Adrenal gland (tissue), 5 donors: ENCODE results near the gene CYP27B1.

Experiments used
- CTCF ChIP-seq, 6 experiments: fragments of 450-650 bp in 4 of 6; fragments of 200-600 bp in 2 of 6; sonication (generic) in 1 of 6; IDR thresholded peaks; 1 replicate in 5 of 6; 2 replicates in 1 of 6; pipeline versions ENCODE4 v1.5.1 to v1.8.0; 2016 to 2021; ENCODE audit warnings: antibody characterized with exemption in 6 of 6, mild to moderate bottlenecking in 2 of 6, moderate library complexity in 1 of 6
- POLR2A ChIP-seq, 2 donors: fragments of 450-650 bp; IDR thresholded peaks; one replicate each; pipeline ENCODE4 v1.6.1; 2017; ENCODE audit warnings: antibody characterized with exemption in 2 of 2, mild to moderate bottlenecking in 2 of 2, moderate library complexity in 1 of 2
- donor health status: DM: no; HTN: no; CAD: no.

GRCh38 chr12:57724936-57725740 is 41.7 kb downstream of the CYP27B1 start:
- TF ChIP-seq POLR2A (IDR thresholded peaks at IDR 0.05): no peak
- no peak for TF ChIP-seq CTCF (IDR thresholded peaks at IDR 0.05)
